ENCODE results near the gene ATR.

DNA sequence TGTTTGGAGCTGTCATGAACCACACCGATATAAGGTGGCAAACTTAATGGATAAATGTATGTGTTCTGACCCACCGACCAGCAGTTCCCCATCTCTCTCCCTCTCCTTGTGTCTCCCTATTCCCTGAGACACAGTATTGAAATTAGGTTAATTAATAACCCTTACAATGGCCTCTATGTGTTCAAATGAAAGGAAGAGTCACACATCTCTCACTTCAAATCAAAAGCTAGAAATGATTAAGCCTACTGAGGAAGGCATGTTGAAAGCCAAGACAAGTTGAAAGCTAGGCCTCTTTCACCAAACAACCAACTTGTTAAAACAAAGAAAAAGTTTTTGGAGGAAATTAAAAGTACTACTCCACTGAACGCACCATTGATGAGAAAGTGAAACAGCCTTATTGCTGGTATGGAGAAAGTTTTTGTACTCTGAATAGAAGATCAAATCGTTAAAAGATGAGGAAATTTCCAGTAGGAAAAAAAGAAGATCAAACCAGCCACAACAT lies 15.0 kb downstream of the ATR start:
- TF ChIP-seq, protein P1, sequence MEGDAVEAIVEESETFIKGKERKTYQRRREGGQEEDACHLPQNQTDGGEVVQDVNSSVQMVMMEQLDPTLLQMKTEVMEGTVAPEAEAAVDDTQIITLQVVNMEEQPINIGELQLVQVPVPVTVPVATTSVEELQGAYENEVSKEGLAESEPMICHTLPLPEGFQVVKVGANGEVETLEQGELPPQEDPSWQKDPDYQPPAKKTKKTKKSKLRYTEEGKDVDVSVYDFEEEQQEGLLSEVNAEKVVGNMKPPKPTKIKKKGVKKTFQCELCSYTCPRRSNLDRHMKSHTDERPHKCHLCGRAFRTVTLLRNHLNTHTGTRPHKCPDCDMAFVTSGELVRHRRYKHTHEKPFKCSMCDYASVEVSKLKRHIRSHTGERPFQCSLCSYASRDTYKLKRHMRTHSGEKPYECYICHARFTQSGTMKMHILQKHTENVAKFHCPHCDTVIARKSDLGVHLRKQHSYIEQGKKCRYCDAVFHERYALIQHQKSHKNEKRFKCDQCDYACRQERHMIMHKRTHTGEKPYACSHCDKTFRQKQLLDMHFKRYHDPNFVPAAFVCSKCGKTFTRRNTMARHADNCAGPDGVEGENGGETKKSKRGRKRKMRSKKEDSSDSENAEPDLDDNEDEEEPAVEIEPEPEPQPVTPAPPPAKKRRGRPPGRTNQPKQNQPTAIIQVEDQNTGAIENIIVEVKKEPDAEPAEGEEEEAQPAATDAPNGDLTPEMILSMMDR (IDR thresholded peaks at IDR 0.05), result no peak
- TF ChIP-seq POLR2A (IDR thresholded peaks at IDR 0.05), result no peak
- TF ChIP-seq POLR2AphosphoS5 (IDR thresholded peaks at IDR 0.05), result no peak
- no peak for TF ChIP-seq EP300 (IDR thresholded peaks at IDR 0.05)
